ENCODE measurements around the gene SLC25A25. TPM values are rescaled to one million over a fixed set of nuclear protein-coding genes. Genes with fewer than 3 reads are reported as not detected.

The SLC25A25 gene
- total and polyA plus RNA-seq, 9 of the 15 experiments (the other 6 are each of a cell fraction or from before 2014, with no cell fraction given): 0.07 to 35.9 (median 23.2) TPM

GRCh38 chr9:128106181-128106939 lies 38.3 kb downstream of the SLC25A25 start (continued):
- TF ChIP-seq ZNF740 (CRISPR knock-in tag; IDR thresholded peaks at IDR 0.05) (no peak), ZNF740 (tag; IDR thresholded peaks at IDR 0.05) (no peak), SP2 (IDR thresholded peaks at IDR 0.05; ENCODE audit: extremely low read depth, low read depth, low read length, poor library complexity, severe bottlenecking) (no peak), HMGN3 (IDR thresholded peaks at IDR 0.05; ENCODE audit: borderline replicate concordance, extremely low read depth, insufficient read length, low read depth, low read length) (peak; percentile 11), SPI1 (IDR thresholded peaks at IDR 0.05; ENCODE audit: borderline replicate concordance, low read depth, low read length) (no peak), ZNF280A (IDR thresholded peaks at IDR 0.05; ENCODE audit: low read depth, partially characterized antibody) (no peak), HINFP (tag; conservative IDR thresholded peaks at IDR 0.05; ENCODE audit: low read depth) (no peak)
